Measurements from ENCODE around the gene RXRA.

The RXRA gene

DNA sequence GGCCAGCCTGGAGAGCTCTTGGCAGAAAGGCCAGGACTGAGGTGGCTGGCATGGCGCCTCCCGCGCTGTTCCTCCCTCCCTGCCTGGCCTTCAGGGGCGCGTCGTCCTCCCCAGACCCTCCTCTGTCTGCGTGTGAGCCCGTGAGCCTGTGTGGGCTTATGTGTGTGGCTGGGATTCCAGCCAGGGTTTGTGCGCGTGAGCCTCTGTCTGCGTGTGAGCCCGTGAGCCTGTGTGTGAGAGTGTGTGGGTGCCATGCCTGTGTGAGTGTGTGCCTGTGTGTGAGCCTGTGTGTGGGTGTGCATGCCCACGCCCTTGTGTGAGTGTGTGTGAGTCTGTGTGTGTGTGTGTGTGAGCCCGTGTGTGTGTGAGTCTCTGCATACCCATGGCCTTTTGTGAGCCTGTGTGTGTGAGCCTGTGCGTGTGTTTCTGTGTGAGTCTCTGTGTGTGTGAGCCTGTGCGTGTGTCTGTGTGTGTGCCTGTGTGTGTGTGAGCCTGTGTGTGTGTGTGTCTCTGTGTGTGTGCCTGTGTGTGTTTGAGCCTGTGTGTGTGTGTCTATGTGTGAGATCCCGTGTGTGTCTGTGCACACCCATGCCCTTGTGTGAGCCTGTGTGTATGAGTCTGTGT is 13.0 kb downstream of the RXRA start:
- DNase-seq = no peak

DNA sequence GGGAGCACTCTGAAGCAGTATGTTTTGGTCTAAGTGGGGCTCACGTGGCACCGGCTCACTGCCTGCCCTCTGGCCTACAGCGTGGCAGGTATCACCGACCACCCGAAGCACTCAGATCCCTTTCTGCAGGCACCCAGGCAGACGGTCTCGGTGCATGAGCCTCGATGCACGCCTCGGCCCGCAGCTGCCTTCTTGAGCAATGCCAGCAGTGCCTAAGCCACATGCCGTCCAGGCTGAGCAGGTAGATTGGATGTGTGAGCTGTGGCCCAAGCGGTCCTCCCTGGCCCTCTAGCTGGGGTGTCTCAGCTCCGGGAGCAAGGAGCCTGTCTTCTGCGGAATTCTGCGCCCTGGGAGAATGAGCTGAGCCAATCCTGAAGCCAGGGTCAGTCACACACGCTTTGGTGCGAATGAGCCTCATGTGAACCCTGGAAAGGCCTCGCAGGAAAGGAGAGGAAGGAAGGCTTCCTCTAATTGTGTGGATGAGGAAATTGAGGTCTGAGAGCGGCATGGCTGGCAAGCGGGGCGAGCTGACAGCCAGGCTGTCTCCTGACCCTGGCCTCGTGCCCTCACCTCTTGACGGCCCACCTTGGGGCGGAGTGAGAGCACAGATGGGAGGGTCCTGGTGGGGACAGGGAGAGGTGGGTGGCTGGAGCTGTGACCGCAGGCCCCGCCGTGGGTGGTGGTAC is 14.4 kb downstream of the RXRA start:
- no peak for DNase-seq

- no peak for DNase-seq
These were observed 15.1 kb downstream of the RXRA start for GRCh38 chr9:134341306-134341705.

DNA sequence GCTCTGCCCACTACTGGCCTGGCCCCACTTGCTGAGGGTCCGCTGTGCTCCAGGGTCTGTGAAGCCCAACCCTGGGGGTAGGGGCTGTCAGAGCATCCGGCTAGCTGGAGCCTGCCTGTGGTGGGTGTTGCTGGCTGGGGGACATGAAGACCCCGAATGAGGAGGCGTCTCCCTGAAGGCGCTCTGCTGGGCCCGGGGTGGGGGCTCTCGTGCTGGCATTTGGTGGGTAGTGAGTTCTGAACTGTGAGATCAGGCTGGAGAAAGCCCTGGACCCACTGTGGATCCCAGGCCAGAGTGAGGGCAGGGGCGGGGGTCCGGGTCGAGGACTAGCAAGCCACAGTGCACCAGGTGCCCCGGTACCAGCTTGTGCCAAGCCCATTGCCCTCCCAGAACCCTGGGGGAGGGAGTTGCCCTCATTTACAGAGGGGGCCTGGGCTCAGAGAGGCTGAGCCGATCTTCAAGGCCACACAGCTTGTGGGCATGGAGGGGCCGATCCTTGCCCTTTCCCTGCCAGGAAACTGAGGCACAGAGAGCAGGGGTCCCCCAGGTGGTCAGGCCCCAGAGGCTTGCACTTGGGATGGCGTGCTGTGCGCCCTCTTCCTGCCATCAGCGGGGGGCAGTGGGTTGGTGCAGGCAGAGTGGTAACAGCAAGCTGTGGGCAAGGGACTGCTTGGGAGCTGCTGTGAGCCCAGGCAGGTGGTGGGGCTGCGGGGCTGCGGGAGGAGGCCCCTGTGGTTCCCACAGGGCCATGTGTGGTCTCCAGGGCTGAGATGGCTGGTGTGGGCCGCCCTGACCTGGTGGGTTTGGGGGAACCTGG is 15.9 kb downstream of the RXRA start:
- no peak for DNase-seq

- DNase-seq = no peak
These were observed 16.5 kb downstream of the RXRA start for GRCh38 chr9:134342746-134343115.

DNA sequence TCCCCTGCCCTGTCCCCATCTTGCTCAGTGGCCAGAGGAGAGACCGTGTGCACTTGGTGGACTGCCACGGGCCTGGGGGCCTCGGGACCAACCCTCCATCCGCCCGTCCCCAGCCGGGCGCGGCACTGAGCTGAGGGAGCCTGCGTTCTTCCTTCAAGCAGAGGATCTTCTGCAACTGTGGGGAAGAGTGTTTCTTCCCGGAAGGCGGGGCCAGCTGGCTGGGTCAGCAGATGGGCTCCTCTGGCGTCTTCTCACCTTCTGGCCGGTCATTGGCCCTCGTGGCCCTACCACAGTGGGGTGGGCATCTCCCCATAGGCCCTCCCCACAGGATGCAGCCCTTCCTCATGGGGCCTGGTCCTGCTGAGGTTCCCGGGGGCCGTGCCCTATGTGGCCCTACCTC is 17.4 kb downstream of the RXRA start:
- DNase-seq = no peak

DNA sequence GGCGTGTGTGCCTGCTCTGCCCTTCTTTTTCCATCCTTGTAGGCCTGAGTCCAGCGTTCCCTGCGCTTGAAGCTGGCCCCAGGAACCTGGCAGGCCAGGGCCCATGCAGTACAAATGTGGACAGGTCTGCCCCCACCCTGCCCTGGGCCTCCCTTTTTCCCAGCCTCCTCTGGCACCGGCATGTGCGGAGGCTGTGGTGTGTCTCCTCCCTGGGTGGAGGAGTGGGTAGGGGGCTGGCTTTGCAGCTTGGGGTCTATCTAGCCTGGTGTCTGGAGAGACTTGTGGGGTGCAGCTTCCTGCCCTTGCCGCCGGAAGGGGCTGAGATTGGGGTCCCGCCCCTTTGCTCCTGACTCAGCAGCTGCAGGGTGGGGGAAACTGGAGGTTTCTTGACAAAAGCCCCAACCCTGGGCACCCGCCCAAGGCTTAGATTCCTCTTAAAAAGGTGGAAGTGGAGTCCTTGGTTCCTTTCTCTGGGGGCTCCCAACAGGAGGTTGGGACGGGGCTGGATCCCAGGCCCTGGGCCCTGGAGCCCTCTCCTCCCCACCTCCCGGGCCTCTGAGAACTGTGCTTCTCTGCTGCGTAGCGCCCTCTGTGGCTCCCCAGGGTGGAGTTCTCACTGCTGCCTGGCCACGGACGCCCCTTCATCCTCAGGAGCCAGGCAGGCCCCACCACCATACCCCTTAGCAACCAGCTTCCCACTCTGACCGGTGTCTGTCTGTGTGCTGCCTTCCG is 18.0 kb downstream of the RXRA start:
- no peak for DNase-seq

- no peak for DNase-seq
These were observed 18.6 kb downstream of the RXRA start for GRCh38 chr9:134344800-134345310.

DNA sequence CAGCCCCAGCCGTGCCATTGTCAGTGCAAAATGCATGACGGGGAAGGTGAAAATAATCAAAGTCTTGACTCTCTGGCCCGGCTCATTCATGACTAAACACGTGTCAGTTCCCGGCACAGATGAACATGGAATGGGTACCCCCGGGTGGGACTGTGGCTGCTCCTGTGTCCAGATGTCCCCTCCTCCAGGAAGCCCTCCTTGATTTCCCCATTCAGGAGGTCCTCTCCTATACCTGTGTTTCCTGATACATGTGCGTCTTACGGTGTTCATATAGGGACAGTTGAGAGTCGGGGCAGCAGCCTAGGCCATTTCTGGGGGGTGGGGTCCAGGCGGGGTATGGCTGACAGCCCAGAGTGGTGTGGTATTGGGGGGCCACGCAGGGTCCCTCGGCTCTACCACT is 19.5 kb downstream of the RXRA start:
- no peak for DNase-seq

GRCh38 chr9:134346151-134346550 is 19.9 kb downstream of the RXRA start:
- no peak for DNase-seq

DNA sequence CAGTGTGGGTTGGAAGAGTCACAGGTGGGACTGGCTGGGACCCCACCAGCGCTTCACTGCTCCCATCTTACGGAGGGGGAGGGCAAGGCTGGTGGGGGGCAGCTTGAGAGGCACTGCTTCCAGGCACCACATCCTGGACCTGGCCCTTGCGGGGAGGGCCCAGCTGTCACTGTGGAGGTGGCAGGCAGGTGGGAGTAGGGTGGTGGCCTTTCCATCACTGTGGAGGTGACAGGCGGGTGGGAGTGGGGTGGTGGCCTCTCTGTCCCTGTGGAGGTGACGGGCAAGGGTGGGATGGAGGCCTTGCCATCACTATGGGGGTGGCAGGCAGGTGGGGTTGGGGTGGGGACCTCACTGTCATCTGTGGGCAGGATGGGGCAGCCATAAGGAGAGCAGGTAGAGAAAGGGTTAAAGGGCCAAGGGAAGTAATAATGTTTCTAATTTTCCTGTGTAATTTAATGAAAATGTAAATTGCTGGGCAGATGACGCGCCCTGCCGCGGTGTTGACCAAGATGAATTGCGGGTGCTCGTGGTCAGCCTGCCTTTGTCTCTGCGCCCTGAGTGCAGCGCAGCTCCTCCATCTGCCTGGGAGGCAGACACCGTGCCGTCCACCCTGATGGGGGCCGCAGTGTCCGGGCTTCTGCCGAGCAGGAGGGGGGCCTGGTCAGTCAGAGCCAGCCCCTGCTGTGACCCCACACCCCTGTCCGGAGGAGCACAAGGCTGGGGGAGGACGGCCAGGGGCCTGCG is 20.8 kb downstream of the RXRA start:
- DNase-seq = no peak

DNA sequence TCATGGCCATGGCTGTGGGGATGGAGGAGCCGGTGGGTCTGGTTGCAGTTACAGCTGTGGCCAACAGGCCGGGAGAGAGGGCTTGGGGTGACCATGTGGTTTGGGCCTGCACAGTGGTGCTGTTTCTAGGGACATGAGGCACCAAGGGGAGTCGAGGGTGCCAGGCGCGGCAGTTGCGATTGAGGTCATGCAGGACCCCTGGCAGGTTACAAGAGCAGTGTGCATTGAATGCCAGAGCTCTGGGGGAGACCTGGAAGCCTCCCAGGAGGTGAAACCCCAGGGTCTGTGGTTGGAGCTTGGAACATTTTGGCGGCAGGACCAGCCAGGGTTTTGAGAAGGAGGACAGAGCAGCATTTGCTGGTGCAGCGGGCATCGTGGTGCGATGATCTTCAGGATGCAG is 21.7 kb downstream of the RXRA start:
- DNase-seq = no peak

- DNase-seq = no peak
These were observed 22.3 kb downstream of the RXRA start for GRCh38 chr9:134348404-134349155.

DNA sequence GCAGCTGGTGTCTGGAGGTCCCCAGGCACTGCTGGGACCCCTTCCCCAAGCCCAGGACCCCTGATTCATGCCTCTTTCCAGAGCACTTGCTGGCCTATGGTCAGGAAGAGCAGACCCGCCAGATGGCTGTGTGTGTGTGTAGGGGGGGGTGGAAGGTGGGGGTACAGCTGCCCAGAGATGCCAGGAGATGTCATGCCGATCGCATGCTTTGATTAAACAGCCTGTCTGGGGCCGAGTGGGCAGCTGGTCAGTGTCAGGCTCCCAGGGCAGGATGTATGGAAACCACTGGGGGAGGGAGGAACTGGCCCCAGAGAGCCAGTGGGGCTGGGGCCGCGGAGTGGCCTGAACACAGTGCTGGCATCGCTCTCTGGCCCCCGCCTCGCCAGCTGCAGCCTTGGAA is 23.7 kb downstream of the RXRA start:
- no peak for DNase-seq

DNA sequence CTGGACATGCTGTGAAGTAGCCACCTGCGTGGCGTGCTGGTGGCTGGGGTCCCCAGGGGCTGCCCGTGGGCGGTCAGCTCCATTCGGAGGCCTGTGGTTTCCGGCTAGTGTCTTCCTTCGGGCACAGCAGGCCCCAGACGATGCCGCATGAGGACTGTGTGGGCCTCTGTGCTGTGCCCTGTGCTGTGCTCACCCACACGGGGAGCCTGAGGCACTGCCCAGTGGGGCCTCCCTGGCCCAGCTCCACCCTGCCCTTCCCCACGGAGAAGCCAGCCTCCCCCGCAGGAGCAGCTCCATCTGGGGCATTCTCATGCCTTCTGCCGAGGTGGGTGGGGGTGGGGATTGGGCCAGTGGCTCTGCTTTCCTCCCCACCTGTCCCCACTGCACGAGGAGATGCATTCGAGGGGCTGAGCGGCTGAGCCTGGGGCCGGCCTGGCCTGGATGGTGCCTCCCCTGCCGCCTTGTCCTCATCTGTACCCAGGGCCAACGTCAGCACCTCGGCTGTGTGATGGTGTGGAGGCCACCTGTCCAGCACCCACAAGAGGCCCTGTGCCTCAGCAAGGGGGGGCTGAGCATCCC is 24.2 kb downstream of the RXRA start:
- no peak for DNase-seq

DNA sequence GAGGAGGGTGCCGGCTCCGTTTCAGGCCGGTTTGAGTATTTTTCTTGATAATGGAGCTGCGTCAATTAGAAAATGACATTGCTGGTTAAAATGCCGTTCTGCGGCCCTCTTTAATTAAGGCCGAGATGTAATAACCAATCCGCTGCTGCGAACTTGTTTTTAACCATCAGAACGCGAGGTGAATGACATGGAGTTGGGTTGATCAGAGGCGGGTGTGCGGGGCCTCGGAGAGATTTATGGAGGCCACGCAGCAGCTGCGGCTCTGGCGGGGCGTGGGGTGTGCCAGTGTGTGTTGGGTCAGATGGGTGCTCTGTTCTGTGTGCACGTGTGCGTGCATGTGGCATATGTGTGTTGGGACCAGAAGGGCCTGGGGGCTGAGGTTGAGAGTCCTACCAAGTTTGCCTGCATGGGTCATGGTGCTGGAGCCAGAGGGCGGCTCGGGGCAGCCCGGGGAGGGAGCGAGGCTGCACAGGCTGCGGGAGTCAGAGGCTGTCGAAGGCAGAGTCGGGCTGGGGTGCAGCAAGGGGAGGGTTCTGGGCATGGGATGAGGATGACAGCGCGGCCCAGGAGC is 25.4 kb downstream of the RXRA start:
- no peak for DNase-seq

- no peak for DNase-seq
These were observed 26.1 kb downstream of the RXRA start for GRCh38 chr9:134352247-134352933.

DNA sequence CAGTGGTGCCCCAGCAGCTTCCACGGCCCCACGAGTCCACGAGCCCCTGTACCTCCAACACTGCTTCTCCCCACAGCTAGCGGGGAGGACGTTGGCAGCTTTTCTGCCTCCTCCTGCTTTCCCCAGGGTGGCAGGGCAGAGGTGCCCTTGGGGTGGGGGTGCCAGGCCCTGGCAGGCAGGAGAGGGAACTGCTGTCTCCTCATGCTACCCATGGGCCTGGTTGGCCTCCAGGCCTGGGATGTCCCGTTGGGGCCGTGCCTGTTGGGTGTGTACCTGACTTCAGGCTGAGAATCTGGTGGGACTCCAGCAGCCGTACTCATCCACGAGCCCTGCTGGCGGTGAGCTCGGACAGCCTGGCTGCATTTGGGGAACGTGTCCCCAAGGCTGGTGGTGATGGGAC is 27.3 kb downstream of the RXRA start:
- DNase-seq = no peak

GRCh38 chr9:134355158-134355557 is 28.9 kb downstream of the RXRA start:
- DNase-seq = no peak

DNA sequence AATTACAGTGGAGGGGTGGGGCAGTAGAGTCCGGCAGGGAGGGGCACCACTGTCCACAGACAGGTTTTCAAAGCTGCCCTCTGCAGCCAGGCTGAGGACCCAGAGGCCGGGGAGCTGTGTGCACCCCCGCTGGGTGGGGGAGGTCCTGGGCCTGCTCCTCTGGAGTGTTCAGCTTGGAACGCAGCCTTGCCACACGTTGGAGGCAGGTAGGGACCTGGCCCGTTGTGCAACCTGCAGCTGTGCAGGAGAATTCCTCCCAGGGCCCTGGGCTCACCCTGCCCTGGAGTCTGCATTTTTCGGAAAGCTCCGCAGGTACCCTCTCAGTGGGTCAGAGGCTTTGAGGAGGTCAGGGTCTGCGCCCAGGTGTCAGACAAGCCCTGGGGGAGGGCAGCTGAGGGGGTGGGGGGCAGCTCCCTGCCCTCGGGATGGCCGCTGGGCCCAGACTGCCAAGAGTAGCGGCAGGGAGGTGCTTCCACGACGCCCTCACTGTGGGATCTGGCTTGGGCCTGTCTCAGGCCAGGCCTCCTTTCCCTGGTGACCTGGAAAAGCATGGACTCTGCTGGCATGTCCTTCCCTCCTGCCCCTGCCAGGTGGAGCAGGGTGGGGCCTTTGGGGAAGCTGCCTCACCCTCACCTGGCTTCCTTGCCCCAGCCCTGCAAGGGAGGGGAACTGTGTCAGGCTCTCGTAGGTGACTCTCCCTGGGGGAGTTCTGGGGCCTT is 29.5 kb downstream of the RXRA start:
- no peak for DNase-seq

All from activated CD4-positive, alpha-beta T cell treated with anti-CD3 and anti-CD28 coated beads, Interleukin-2, amount 50 U/mL, for 4 hours (primary cell).